Endometrium (tissue), 2 donors: Measurements from ENCODE around the gene TRERF1.
"Not testable (repeated sequence)": the region's sequence is repeated elsewhere in the genome, so short reads cannot be mapped to it uniquely, and the experiment has no call there.

ENCODE experiments used
- FAIRE-seq: peaks from 2 replicates; lab custom pipeline; 2012; peaks lifted over from hg19 to GRCh38; lab: Jason Lieb, UNC
- donor health status: control.
- donor health status: control.

TRERF1 gene

DNA sequence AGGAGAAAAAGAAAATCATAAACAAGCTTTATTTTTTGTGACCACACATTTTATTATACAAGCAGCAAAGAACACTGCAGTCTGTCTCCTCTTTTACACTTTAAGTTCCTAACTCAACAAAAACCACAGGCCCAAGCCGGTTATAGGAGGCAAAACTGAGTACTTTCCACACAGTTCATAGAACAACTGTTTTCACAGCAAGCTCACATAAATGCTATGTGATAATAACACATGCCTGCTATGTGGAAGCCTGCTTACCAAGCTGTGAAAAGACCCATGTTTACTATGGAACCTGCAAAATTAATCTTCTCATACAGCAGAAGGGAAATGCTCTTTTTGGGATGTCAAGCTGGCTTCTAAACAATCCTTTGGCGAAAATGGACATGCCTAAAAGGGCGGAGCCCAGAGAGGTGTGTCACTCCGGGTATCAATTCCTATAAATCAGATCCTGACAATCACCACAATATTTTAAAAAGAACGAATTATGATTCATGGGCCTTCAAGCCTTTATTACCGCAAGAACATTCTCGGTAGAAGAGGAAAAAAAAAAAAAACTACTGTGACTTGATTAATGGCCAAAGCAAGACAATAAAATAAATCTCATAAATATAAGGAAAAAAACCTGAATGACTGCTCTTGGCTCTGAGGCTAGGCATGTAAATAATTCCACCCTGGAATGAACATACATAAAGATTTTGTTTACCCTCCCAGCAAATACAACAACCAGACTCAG is 2.6 kb downstream of the TRERF1 start:
- FAIRE-seq = no peak

DNA sequence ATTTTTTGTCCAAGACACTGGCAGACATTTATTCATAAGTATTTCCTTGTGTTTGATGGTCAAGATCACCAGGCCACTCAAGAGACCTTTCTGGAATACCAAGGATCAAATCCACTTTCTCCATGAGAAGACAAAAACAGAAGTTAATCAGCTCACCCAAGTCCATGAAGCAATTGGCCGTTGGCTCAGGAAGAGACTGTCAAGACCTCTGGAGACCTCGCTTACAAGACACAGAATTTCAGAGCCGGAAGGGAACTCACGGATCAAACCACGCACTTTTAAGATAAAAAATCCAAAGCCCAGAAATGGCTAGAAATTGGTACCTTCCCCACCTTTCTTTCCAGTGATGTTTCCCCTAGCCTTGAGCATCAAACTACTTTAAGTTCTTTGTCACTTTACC is 3.3 kb downstream of the TRERF1 start:
- FAIRE-seq = no peak

DNA sequence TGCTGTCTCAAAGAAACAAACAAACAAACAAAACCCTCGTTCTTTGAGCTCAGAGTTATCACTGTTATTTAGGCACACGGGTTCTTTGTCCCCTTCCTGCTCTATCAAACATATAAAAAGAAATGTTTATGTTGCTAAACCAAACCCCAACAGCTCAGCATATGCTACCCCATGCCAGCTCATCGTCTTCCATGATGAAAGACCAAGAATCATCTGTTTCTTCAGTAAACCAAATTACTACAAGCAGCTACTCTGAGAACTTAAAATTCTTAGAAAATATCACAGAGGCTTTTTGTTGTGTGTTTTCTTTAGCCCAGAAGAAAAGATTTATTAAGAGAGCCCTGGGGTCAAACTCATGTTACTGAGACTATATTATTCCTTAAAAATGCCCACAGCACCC is 4.7 kb downstream of the TRERF1 start:
- FAIRE-seq = no peak

DNA sequence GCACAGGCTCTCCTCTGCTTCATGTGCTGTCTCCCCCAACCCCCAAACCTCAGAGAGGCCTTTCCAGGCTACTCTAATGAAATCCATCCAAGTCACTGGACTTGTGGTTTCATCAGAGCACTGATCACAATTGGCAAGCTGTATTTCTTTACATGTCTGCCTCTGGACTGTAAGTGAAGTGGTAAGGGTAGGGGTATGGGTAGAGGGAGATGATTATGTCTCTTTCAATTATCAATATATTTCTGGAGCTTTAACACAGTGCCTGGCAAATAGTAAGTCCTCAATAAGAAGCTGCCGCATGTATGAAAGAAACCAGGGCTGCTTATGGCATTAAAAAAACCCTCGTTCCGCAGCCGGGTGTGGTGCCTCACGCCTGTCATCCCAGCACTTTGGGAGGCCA is 5.4 kb downstream of the TRERF1 start:
- no peak for FAIRE-seq

DNA sequence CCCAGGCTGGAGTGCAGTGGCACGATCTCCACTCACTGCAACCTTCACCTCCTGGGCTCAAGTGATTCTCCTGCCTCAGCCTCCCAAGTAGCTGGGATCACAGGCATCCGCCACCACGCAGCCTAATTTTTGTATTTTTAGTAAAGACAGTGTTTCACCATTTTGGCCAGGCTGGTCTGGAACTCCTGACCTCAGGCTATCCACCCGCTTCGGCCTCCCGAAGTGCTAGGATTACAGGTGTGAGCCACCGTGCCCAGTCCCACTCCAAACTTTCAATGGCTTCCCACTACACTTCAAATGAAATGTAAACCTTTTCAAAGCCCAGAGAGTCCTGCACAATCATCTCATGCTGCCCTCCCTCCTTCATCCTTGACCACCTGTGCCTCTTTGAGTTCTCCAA is 5.8 kb downstream of the TRERF1 start:
- not testable (repeated sequence) for FAIRE-seq

DNA sequence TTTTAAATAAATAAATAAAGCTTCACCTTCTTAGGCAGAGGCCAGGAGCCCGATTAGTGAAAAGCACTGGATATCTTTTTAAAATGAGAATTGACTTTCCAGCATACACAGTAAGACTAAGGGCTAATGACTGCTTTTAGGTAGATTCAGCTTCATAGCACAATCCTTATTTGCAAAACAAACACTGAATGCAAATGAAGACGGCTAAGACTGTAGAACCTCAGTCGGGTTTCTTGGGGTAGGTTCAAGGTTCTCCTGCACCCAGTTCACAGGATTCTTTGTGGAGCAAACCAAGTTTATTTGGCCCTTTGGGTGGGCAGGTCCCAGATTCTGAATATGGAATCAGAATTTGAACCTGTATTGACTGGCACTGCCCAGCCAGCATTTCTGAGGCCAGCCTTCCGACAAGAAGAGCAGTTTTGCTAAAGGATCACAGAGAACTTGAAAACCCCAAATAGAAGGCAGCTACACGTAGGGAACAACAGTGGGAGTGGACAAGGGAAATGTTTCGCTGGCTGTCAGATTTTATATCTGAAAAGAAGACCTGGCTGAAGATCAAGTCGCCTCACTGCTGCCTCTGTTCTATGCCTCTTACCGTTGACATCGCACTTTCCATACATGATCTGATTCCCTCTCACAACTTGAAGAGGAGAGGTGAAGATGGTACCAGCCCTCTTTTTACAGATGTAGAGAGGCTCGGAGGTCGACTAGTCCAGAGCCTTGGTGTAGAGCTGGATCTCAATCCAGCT is 8.2 kb downstream of the TRERF1 start:
- no peak for FAIRE-seq

GRCh38 chr6:42441697-42442081 is 10.0 kb downstream of the TRERF1 start:
- no peak for FAIRE-seq

DNA sequence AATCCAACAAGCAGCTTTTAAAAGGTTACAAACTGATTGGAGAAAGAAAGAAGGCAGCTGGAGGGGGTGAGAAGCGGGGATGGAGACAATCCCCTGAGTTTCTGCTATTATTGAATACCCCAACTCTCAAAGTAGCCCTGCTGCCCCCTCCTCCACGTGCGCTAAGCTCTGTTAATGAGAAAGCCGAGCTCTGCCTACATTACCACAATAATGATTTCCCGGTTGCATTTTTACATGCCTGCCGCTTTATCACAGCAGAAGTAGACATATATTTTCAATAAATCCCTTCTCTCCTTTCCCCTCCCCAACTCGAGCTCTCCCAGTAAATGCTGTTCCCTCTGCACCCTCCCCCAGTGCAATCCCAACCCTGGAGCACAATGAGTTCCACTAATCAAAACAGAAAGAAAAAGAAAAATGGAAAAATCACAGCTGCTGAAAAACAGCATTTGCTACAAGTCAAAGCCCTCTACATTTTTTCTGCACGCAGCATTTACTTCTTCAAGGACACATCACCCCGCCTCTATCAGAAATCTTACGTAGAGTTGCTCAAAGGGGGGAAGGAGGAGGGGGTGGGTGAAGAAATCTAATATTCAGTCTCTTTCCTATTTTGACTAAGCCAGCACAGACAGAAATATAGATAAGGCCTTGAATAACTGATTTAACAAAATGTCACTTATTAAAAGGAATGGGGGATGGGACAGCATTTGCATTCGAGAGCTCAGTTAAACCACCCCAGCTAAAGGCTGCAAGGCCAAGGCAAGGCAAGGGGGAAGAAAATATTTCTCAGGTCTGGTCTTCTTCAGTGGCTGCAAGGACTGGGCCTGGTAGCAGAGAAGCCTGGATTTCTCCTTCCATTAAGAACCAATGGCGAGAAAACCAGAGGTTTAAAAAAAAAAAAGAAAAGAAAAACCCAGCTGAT is 10.7 kb downstream of the TRERF1 start:
- FAIRE-seq = no peak

DNA sequence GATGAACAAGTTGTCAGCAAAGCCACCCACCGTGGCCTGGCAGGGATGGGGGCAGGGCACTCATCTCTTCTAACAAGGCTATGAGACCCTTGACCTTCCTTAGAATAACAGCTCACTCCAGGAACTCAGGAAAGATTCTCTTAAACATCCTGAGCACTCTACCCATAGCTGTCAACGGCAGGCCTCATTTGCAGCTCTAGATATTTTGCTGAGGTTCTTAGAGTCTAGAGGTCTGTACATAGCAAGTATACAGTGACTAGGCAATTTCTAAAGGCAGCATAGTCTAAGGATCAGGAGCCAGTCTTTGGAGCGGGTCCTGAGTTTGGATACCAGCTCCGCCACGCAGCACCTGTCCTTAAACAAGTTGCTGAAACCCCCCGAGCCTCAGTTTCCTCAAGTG is 11.7 kb downstream of the TRERF1 start:
- FAIRE-seq = no peak

DNA sequence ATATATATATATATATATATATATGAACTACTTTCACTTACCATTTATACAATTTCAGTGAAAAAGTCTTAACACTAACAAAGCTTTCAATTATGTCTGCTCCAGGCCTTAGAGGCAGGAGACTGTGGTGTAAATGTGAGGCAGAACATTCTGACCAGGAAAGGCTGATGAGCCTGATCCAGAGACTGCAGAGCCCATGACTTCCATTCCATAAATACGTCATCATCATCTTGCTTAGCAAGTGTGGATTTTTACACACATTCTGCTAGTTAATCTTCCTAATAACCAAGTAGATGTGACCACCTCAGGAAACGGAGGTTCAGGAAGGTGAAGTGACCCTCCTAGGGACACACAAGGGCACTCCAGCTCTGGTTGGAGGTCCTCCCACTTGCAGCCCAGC is 14.9 kb downstream of the TRERF1 start:
- FAIRE-seq = no peak

GRCh38 chr6:42434237-42434636 is 17.5 kb downstream of the TRERF1 start:
- no peak for FAIRE-seq

DNA sequence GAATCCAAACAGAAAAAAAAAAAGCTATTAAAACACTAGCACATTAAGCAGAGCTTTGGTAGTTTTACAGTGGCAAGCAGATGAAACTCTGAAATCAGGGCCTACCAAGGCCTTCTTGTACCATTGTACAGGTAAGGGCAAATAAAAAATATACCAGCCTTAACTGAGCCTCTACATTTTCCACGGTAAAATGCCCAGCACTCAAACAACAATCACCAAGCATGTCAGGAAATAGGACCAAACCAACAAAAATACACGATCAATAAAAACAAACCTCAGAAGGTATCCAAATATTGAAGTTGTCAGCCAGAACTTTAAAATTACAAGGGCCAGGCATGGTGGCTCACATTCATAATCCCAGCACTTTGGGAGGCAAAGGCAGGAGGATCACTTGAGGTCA is 18.3 kb downstream of the TRERF1 start:
- no peak for FAIRE-seq

DNA sequence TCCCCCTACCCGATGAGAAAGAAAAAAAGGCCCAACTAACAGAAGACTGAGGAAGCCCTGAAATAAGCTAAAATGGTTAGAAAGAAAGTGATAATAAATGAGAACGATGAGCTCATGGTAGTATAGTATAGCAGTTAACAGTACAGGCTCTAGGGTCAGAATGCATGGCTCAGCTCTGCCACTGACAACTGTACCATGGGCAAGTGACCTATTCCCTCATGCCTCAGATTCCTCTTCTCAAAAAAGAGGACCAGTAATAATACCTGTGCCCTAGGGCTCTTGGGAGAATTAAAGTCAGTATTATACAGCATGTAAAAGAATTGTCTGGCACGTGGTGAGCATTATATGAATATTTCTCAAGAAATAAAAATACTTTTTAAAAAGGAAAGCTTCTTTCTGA is 19.8 kb downstream of the TRERF1 start:
- no peak for FAIRE-seq

- no peak for FAIRE-seq
These were observed 20.4 kb downstream of the TRERF1 start for GRCh38 chr6:42431356-42431755.

- FAIRE-seq = no peak
These were observed 21.9 kb downstream of the TRERF1 start for GRCh38 chr6:42429836-42430235.

DNA sequence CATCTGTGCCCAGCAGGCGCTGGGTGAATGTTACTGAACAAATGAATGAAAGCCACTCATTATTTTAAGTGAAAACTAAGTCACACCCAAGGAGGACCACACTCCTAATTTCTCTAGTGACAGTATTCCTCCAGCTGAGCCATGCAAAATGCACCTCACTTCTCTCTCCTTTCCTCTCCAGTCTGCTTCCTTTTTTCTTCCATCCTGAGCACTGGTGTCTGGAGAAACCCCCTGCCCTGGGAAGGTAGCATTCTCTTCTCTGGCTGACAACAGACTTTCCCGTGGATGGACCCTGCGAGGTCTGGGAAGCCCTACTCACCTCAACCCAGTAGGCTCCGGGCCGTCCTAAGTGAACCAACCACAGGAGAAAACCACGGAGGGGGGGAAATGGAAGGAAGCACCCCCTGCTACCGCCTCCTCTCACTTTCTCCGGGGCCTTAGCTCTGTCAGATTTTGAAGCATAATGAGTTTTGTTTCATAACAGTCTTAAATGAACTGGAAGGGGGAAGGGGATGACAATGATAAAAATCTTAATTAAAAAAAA is 22.6 kb downstream of the TRERF1 start:
- no peak for FAIRE-seq

GRCh38 chr6:42428326-42429041 is 23.2 kb downstream of the TRERF1 start:
- FAIRE-seq = no peak

GRCh38 chr6:42427871-42428270 is 23.9 kb downstream of the TRERF1 start:
- FAIRE-seq = no peak

DNA sequence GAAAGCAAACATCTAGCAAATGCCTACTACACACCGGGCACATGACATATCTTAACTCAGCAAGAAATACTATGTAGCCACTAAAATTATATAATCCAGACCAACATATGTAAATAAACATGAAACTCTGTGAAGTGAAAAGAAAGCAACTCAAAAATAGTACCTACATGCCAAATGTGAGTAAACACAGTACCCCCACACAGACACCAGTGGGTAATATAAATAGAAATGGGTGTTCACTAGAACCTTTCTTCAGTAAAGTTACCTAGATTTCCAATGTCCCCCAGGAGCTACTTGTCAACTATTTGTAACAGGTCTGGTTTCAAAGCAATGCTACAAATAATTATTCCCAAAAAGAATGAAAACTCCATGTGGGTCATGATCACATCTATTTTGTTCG is 25.5 kb downstream of the TRERF1 start:
- FAIRE-seq = no peak

DNA sequence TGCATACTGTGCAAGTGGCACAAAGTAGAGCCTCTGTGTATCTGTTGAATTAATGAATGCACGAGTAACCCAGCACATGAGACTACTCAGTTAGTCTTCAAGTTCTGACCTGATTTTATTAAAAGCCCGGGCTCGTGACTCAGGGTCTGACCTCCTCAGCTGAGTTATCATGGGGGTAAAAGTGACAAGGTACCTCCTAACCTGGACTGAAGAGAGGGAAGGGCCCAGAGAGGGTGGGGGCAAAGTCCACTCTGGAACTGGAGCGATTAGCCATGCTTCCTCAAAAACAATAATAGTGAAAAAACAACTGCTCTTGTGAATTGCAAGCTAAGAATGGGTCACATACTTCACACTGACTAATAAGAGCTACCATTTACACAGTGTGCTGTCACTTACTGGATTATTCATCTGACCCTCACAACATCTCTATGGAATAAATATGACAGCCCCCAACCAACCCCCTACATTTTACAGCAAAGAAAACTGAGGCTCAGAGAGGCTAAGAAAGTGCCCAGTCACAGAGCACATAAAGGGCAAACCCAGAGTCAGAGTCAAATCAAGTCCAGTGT is 26.7 kb downstream of the TRERF1 start:
- no peak for FAIRE-seq

DNA sequence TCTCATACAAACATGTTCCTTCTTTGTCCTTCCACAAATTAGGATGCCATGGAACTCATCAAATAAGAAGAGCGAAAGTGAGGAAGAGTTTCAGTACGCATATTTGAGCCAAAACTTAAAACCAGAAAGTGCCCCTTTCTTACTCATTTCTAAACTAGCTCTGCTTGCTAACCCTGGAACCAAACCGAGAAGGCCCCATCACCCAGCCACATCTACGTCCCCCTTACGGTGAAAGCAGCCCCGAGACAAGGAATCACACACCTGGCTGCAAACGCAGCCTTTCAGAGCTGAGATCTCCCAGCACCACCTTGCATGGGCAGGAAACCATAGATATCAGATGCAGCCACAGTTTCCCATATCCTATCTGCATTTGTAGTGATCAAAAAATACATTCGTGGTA is 28.5 kb downstream of the TRERF1 start:
- FAIRE-seq = no peak

- no peak for FAIRE-seq
These were observed 31.0 kb downstream of the TRERF1 start for GRCh38 chr6:42420741-42421140.
